Skeletal muscle tissue (tissue), 4 donors: ENCODE results near the gene TRIM45. TPM values are rescaled to one million over a fixed set of nuclear protein-coding genes. Genes with fewer than 3 reads are reported as not detected.
"Not testable (repeated sequence)": the region's sequence is repeated elsewhere in the genome, so short reads cannot be mapped to it uniquely, and the experiment has no call there.

Experiments
- H3K27ac ChIP-seq: one replicate; pipeline ENCODE4 v1.7.0; 2013; ENCODE audit warnings: mild to moderate bottlenecking, low read depth, low read length, inconsistent platforms
- H3K27me3 ChIP-seq, 3 donors: one replicate each; pipeline ENCODE4 v1.7.0; 2013; ENCODE audit warnings: low read length in 3 of 3; ENCODE audit not compliant: control insufficient read depth in 3 of 3, insufficient read depth in 3 of 3
- H3K36me3 ChIP-seq, 3 donors: one replicate each; pipeline ENCODE4 v1.7.0; 2013; ENCODE audit warnings: low read length in 3 of 3; ENCODE audit not compliant: control insufficient read depth in 3 of 3, insufficient read depth in 3 of 3
- H3K4me1 ChIP-seq, 3 donors: one replicate each; pipeline ENCODE4 v1.7.0; 2013; ENCODE audit warnings: low read length in 3 of 3, mild to moderate bottlenecking in 3 of 3; ENCODE audit not compliant: control insufficient read depth in 3 of 3, insufficient read depth in 3 of 3
- H3K4me3 ChIP-seq, 3 donors: one replicate each; pipeline ENCODE4 v1.7.0; 2013; ENCODE audit warnings: low read length in 3 of 3
- H3K9ac ChIP-seq, 3 donors: one replicate each; pipeline ENCODE4 v1.7.0; 2013; ENCODE audit warnings: low read length in 3 of 3, mild to moderate bottlenecking in 3 of 3, moderate library complexity in 2 of 3, low read depth in 1 of 3
- H3K9me3 ChIP-seq, 3 donors: one replicate each; pipeline ENCODE4 v1.7.0; 2013; ENCODE audit warnings: low read length in 3 of 3; ENCODE audit not compliant: control insufficient read depth in 3 of 3
- total RNA-seq: library from RNA; depleted of rRNA; stranded (reverse); fragments of >200 nt; gene quantifications from one replicate; pipeline ENCODE4 v1.2.3, GENCODE V29; 2014
- donor health status: Osteomylitis.

Gene TRIM45
- total RNA-seq, 1 donor from 2014 or later, result 7.3 TPM

GRCh38 chr1:117106478-117106877 lies 15.1 kb downstream of the TRIM45 start:
- Histone ChIP-seq H3K9ac (no peak overlapping the region), H3K36me3 (peaks cover 7 to 46% (median 32%) of the 10 kb centered on the region in 3 donors), H3K4me3 (no peak overlapping the region), H3K4me1 (no peaks in the 10 kb centered on the region), H3K27me3 (no peaks in the 10 kb centered on the region), H3K9me3 (no peaks in the 10 kb centered on the region), H3K27ac (no peak overlapping the region)

GRCh38 chr1:117105722-117106121 lies 15.8 kb downstream of the TRIM45 start:
- H3K9me3 ChIP-seq, result no peaks in the 10 kb centered on the region
- H3K27ac ChIP-seq, result no peak overlapping the region
- no peaks in the 10 kb centered on the region for H3K4me1 ChIP-seq
- no peaks in the 10 kb centered on the region for H3K27me3 ChIP-seq
- peaks cover 5 to 39% (median 29%) of the 10 kb centered on the region in 3 donors for H3K36me3 ChIP-seq
- H3K9ac ChIP-seq, result no peak overlapping the region
- no peak overlapping the region for H3K4me3 ChIP-seq

GRCh38 chr1:117104986-117105385 lies 16.6 kb downstream of the TRIM45 start:
- no peak overlapping the region for H3K9ac ChIP-seq
- no peak overlapping the region for H3K27ac ChIP-seq
- peaks cover 3 to 37% (median 24%) of the 10 kb centered on the region in 3 donors for H3K36me3 ChIP-seq
- H3K4me1 ChIP-seq, result no peaks in the 10 kb centered on the region
- no peak overlapping the region for H3K4me3 ChIP-seq
- no peaks in the 10 kb centered on the region for H3K27me3 ChIP-seq
- no peaks in the 10 kb centered on the region for H3K9me3 ChIP-seq

GRCh38 chr1:117101858-117102257 lies 19.7 kb downstream of the TRIM45 start:
- H3K9ac ChIP-seq, H3K9me3 ChIP-seq, H3K4me1 ChIP-seq, H3K27me3 ChIP-seq, H3K4me3 ChIP-seq, H3K27ac ChIP-seq: not testable (repeated sequence)
- H3K36me3 ChIP-seq, result peaks cover 3 to 19% (median 10%) of the 10 kb centered on the region in 3 donors

- H3K9me3 ChIP-seq, result no peaks in the 10 kb centered on the region
- no peak overlapping the region for H3K4me3 ChIP-seq
- no peak overlapping the region for H3K27ac ChIP-seq
- peaks cover 5 to 8% (median 6%) of the 10 kb centered on the region in 3 donors for H3K4me1 ChIP-seq
- H3K36me3 ChIP-seq, result peaks cover 0 to 13% (median 5%) of the 10 kb centered on the region in 3 donors
- H3K9ac ChIP-seq, result no peak overlapping the region
- no peaks in the 10 kb centered on the region for H3K27me3 ChIP-seq
These were observed 20.2 kb downstream of the TRIM45 start for GRCh38 chr1:117101334-117101733.

- H3K27me3 ChIP-seq, result no peaks in the 10 kb centered on the region
- H3K9ac ChIP-seq, result no peak overlapping the region
- H3K4me3 ChIP-seq, result no peak overlapping the region
- peaks cover 0 to 7% (median 2%) of the 10 kb centered on the region in 3 donors for H3K36me3 ChIP-seq
- H3K27ac ChIP-seq, result no peak overlapping the region
- peaks cover 14 to 21% (median 19%) of the 10 kb centered on the region in 3 donors for H3K4me1 ChIP-seq
- H3K9me3 ChIP-seq, result no peaks in the 10 kb centered on the region
These were observed 23.2 kb downstream of the TRIM45 start for GRCh38 chr1:117098287-117098890.

GRCh38 chr1:117097443-117097842 lies 24.1 kb downstream of the TRIM45 start:
- H3K4me1 ChIP-seq, result peaks cover 24 to 30% (median 28%) of the 10 kb centered on the region in 3 donors
- no peaks in the 10 kb centered on the region for H3K9me3 ChIP-seq
- H3K4me3 ChIP-seq, result no peak overlapping the region
- H3K27ac ChIP-seq, result no peak overlapping the region
- H3K27me3 ChIP-seq, result no peaks in the 10 kb centered on the region
- H3K36me3 ChIP-seq, result peaks cover 0 to 7% (median 2%) of the 10 kb centered on the region in 3 donors
- H3K9ac ChIP-seq, result no peak overlapping the region

GRCh38 chr1:117096951-117097408 lies 24.6 kb downstream of the TRIM45 start:
- no peaks in the 10 kb centered on the region for H3K27me3 ChIP-seq
- H3K27ac ChIP-seq, result no peak overlapping the region
- no peaks in the 10 kb centered on the region for H3K9me3 ChIP-seq
- H3K4me3 ChIP-seq, result no peak overlapping the region
- H3K4me1 ChIP-seq, result peaks cover 24 to 34% (median 28%) of the 10 kb centered on the region in 3 donors
- peaks cover 0 to 7% (median 2%) of the 10 kb centered on the region in 3 donors for H3K36me3 ChIP-seq
- H3K9ac ChIP-seq, result no peak overlapping the region

GRCh38 chr1:117094841-117095604 lies 26.5 kb downstream of the TRIM45 start:
- Histone ChIP-seq H3K27me3 (no peaks in the 10 kb centered on the region), H3K4me1 (peaks cover 24 to 34% (median 28%) of the 10 kb centered on the region in 3 donors), H3K9me3 (no peaks in the 10 kb centered on the region), H3K4me3 (no peak overlapping the region), H3K9ac (no peak overlapping the region), H3K27ac (peak overlapping the region; percentile 87), H3K36me3 (peaks cover 0 to 4% (median 0%) of the 10 kb centered on the region in 3 donors)
